ENCODE measurements around the gene TSPAN5.
A peak's percentile ranks its signal among the peaks of the same experiment; 100 is the strongest.

TSPAN5 gene

DNA sequence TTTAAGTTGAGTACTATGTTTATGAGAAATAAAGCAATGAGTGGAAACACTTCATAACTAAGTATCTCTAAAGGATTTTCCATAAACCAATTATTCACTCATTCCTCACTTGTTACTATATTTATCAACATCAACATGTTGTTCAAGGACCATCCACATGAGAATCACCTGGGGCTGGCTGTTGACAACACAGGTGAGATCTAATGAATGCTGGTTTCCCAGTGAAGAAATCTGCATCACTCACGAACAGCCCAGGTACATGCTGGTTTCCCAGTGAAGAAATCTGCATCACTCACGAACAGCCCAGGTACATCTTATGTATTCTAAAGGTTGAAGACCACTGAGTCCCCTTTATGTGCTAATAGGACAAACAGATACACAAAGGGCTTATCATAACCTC lies 32.5 kb downstream of the TSPAN5 start:
- no peak overlapping the region for H3K4me3 Mint-ChIP-seq
- H3K27ac Mint-ChIP-seq = no peak overlapping the region
- no peaks in the 10 kb centered on the region for H3K27me3 Mint-ChIP-seq (ENCODE audit: low read depth)
- peaks cover 41% of the 10 kb centered on the region for H3K4me1 Mint-ChIP-seq (ENCODE audit: low read depth)
- H3K9me3 Mint-ChIP-seq = no peaks in the 10 kb centered on the region
- H3K36me3 Mint-ChIP-seq (ENCODE audit: low read depth) = peaks cover 5% of the 10 kb centered on the region

DNA sequence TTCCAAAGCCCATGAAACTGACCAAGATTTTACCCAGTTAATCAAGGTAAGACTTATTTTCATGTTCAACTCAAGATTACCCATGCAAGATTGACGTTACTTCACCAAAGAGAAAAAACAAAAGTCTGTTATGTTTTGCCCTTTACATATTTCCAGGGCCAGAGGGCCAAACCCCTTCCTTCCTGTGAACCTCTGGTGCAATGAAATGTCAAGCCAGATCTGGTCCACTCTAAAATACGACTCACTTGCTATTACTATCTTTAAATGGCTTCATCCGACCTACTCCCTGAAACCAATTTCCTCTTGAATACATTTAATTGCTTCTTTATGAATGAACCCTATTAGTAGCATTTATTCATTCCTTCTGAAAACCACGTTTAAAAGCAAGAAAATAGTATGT lies 33.0 kb downstream of the TSPAN5 start:
- H3K9me3 Mint-ChIP-seq = no peaks in the 10 kb centered on the region
- H3K36me3 Mint-ChIP-seq (ENCODE audit: low read depth) = peaks cover 5% of the 10 kb centered on the region
- H3K4me3 Mint-ChIP-seq = no peak overlapping the region
- no peaks in the 10 kb centered on the region for H3K27me3 Mint-ChIP-seq (ENCODE audit: low read depth)
- peaks cover 42% of the 10 kb centered on the region for H3K4me1 Mint-ChIP-seq (ENCODE audit: low read depth)
- no peak overlapping the region for H3K27ac Mint-ChIP-seq

DNA sequence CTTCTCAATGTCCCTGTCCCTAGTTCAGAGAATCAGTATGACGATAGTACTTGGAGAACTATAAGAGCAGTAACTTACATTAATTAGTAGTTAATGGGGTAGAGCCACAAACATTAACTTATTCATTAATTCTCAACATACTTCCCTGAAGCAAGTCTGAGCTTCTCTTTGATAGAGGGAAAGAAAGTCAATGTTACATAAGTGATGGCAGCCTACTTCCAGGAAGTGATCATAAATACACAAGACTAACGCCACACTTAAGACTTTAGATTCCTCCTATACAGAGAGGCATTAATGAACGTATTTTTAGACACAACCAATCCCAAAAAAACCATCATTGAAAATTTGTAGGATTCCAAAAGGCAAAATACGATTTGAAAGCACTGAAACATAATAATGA lies 33.8 kb downstream of the TSPAN5 start:
- Mint-ChIP-seq H3K27me3 (ENCODE audit: low read depth) (no peaks in the 10 kb centered on the region), H3K27ac (no peak overlapping the region), H3K9me3 (no peaks in the 10 kb centered on the region), H3K4me3 (no peak overlapping the region), H3K4me1 (ENCODE audit: low read depth) (peaks cover 44% of the 10 kb centered on the region), H3K36me3 (ENCODE audit: low read depth) (peaks cover 5% of the 10 kb centered on the region)

DNA sequence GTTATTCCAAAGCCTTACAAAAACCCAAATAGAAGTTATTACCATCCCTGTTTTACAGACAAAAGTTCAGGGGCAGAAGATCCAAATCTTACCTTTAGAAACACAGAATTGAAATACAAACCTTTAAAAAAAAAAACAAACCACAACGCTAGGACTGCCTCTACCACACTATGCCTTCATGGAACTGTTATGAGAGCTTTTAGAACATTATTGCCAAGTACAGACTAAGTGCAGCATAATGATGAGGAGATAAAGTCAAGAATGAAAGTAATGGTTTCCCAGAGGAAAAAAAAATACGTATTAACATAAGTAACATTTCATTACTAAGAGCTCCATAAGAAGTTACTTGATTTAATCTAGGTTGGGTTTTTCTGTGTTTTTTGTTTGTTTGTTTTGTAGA lies 34.3 kb downstream of the TSPAN5 start:
- Mint-ChIP-seq H3K27ac (no peak overlapping the region), H3K36me3 (ENCODE audit: low read depth) (peaks cover 5% of the 10 kb centered on the region), H3K27me3 (ENCODE audit: low read depth) (no peaks in the 10 kb centered on the region), H3K4me3 (no peak overlapping the region), H3K9me3 (no peaks in the 10 kb centered on the region), H3K4me1 (ENCODE audit: low read depth) (peaks cover 44% of the 10 kb centered on the region)

DNA sequence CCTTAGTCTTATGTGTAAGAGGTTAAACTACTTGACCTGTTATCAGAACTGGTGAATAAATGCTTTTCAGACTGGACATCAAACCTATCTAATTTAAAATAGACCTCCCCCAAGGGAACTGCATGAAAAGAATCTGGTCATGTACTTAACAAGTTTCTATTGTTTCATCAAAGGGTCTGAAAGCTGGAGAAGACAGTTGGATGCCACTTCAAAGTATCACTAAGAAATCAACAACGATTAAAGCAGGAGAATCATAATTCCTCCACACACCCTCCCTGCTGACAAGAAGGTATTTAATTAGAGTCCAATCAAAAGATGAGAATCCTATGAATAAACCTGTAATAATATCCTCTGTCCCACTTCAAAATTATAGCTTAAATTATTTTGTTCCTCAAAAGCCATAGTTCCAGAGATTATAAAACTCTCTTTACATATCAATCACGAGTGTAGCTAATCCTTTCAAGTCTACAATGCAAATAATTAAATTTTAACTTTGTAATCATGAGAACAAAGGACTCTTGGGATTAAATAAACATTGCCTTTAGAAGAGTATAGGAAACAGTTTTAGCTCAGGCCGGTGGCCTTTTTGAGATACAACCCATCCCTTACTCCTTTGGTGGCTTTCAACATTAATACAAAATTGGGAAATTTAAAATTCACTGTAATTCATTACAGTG lies 35.1 kb downstream of the TSPAN5 start:
- Mint-ChIP-seq H3K4me1 (ENCODE audit: low read depth) (peaks cover 41% of the 10 kb centered on the region), H3K4me3 (no peak overlapping the region), H3K9me3 (no peaks in the 10 kb centered on the region), H3K27ac (no peak overlapping the region), H3K36me3 (ENCODE audit: low read depth) (peaks cover 5% of the 10 kb centered on the region), H3K27me3 (ENCODE audit: low read depth) (no peaks in the 10 kb centered on the region)

DNA sequence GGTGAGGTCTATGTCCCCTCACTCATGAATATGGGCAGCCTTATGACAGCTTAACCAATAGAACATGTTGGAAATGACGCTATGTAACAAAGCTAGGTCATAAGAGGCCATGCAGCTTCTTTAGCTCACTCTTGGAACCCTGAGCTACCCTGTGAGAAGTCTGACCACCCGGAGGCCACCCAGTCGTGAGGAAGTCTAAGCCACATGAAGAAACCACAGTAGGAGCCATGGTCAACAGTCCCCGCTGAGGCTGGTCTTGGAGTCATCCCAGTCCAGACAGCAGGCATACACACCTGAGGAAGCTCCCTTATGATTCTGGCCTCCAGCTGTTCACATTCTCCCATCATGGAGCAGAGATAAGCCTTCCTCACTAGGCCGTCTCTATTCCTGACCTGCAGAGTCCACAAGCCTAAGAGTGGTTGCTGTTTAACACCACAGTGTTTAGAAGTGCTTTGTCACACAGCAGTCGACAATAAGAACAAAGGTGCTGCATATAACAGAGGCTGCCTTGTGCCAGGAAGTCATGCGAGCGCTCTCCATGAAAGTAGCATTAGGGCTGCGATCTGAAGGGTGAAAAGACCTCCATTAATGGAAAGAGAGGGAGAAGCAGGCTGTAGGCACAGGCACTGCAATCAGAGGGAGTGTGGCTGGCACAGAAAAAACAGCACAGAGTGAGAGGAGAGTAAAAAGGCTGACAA lies 38.2 kb downstream of the TSPAN5 start:
- Mint-ChIP-seq H3K4me1 (ENCODE audit: low read depth) (peaks cover 21% of the 10 kb centered on the region), H3K9me3 (no peaks in the 10 kb centered on the region), H3K27me3 (ENCODE audit: low read depth) (no peaks in the 10 kb centered on the region), H3K4me3 (no peak overlapping the region), H3K36me3 (ENCODE audit: low read depth) (peaks cover 2% of the 10 kb centered on the region), H3K27ac (no peak overlapping the region)

DNA sequence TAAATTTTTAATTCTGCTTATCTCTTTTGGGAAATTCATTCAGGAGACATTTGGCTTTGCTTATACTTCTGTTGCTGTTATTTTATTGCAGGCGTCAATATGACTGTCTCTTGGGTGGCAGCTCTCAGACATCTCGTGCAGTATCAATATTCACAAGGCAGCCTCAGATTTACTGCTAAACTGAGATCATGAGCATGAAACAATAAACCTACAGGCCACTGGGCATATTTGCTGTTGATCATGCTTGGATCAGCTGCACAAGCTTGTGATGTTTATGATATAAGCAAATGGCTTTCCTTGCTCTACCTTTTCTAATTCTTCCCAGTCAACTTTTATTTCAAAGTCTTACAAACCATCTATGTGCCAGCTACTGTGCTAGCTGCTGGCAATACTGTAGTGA lies 39.2 kb downstream of the TSPAN5 start:
- Mint-ChIP-seq H3K36me3 (ENCODE audit: low read depth) (peaks cover 3% of the 10 kb centered on the region), H3K9me3 (no peaks in the 10 kb centered on the region), H3K4me1 (ENCODE audit: low read depth) (peaks cover 15% of the 10 kb centered on the region), H3K4me3 (no peak overlapping the region), H3K27me3 (ENCODE audit: low read depth) (no peaks in the 10 kb centered on the region), H3K27ac (no peak overlapping the region)

DNA sequence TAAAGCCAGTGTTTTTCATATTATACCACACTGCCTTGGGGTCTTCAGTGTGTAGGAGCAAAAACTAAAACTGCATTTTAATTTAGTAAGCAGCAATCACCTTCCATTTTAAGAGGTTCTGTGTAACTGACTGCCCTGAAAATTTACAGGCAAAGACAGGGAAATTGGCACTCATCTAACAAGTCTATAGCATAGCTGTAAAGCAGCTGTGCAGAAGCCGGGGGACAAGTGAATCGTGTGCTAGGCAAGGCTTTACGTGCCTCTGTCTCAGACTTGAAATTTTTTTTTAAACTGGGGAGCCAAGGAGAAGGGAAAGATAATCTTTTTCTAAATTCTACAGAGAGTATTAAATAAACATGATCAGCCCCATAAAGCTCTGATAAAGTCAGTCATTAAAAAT lies 39.7 kb downstream of the TSPAN5 start:
- Mint-ChIP-seq H3K4me1 (ENCODE audit: low read depth) (peaks cover 15% of the 10 kb centered on the region), H3K4me3 (no peak overlapping the region), H3K36me3 (ENCODE audit: low read depth) (peaks cover 3% of the 10 kb centered on the region), H3K9me3 (no peaks in the 10 kb centered on the region), H3K27me3 (ENCODE audit: low read depth) (no peaks in the 10 kb centered on the region), H3K27ac (no peak overlapping the region)

DNA sequence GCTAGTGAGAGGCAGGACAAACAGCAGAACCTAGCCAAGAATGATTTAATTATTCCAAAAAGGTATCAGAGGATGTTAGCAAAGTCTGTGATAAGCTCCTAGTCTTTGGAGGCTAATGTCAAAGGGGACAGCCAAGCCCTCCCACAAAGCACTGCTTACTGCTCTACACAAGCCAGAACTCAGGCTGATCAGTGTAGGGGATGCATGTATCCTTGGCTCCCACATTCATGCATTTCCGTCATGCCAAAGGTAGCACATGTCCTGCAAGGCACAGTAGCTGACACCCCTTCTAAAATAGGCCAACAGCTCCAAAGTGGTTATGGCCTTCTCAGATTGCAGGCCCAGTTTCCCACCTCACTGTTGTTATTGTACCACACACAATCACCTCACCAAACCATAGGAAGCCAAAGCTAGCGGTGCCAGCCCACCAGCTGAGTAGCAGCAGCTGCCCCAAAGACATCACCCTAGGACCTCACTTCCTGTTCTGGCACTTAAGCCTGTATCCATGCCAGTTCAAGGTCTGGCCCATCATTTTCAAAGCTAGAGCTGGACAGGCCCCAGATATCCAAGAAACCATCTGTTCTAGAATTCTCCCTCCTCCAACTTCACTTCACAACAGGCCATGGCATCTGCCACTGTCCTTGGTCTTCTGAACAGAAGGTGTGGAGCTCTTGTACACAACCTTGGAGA lies 40.9 kb downstream of the TSPAN5 start:
- H3K9me3 Mint-ChIP-seq = no peaks in the 10 kb centered on the region
- no peaks in the 10 kb centered on the region for H3K27me3 Mint-ChIP-seq (ENCODE audit: low read depth)
- H3K27ac Mint-ChIP-seq = no peak overlapping the region
- no peak overlapping the region for H3K4me3 Mint-ChIP-seq
- H3K4me1 Mint-ChIP-seq (ENCODE audit: low read depth) = peaks cover 21% of the 10 kb centered on the region
- H3K36me3 Mint-ChIP-seq (ENCODE audit: low read depth) = peaks cover 3% of the 10 kb centered on the region

DNA sequence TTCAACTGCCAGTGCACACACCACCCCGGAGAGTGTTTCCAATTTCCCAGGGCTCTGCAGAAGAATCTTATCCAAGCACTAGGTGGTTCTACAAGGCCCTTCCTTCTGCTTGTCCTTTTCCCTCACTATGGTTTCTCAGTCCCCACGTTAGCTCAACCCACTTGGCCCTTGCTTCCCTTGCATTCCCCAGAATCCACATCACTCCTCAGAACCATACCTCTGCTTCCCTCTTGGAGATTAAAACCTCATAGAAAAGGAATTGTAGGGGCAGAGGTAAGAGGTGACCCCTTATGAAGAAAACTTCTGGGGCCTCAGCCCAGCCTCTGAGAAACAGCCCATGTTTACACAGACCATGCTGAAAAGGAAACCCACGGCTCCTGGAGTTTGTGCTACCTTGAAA lies 42.4 kb downstream of the TSPAN5 start:
- Mint-ChIP-seq H3K4me1 (ENCODE audit: low read depth) (peaks cover 27% of the 10 kb centered on the region), H3K36me3 (ENCODE audit: low read depth) (peaks cover 3% of the 10 kb centered on the region), H3K4me3 (no peak overlapping the region), H3K27ac (no peak overlapping the region), H3K9me3 (no peaks in the 10 kb centered on the region), H3K27me3 (ENCODE audit: low read depth) (no peaks in the 10 kb centered on the region)

DNA sequence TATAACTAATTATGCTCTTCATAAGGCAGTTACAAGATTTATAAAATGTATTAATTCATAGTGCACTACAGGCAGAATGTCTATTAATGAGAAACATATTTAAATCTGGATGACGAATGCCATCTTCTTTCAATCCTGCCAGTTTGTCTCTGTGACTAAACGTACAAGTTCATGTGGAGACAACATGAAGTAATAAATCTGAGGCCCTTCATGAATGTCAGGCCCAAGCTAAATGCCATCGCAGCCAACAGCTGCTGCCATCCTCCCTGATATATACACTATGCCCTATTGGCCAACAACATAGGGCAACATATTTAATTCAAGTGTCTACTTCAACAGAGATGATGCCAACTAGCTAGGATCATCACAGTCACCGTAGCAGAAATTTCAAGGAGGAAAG lies 43.7 kb downstream of the TSPAN5 start:
- H3K27ac Mint-ChIP-seq = no peak overlapping the region
- H3K4me3 Mint-ChIP-seq = no peak overlapping the region
- H3K4me1 Mint-ChIP-seq (ENCODE audit: low read depth) = peaks cover 24% of the 10 kb centered on the region
- peaks cover 3% of the 10 kb centered on the region for H3K36me3 Mint-ChIP-seq (ENCODE audit: low read depth)
- H3K9me3 Mint-ChIP-seq = no peaks in the 10 kb centered on the region
- no peaks in the 10 kb centered on the region for H3K27me3 Mint-ChIP-seq (ENCODE audit: low read depth)

DNA sequence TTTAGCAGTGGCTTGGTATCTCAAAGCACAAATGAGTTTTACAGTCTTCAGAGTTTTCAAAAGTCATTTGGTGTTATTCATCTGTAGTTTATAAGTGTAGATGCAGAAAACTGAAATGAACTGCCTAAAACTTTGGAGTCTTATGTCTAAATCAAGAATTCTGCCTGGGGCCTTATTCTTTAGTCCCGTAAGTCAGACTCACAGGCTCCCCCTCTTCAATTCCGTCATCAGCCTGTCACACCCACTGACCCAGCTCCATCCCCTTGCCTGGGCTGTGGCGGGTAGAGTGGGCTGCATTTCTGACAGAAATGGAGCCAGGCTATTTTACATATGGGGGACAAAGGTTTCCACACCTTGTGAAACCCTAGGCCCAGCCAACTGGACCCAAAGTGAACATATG lies 44.3 kb downstream of the TSPAN5 start:
- Mint-ChIP-seq H3K27me3 (ENCODE audit: low read depth) (no peaks in the 10 kb centered on the region), H3K4me1 (ENCODE audit: low read depth) (peaks cover 24% of the 10 kb centered on the region), H3K9me3 (no peaks in the 10 kb centered on the region), H3K27ac (peak overlapping the region; percentile 6), H3K36me3 (ENCODE audit: low read depth) (peaks cover 3% of the 10 kb centered on the region), H3K4me3 (no peak overlapping the region)

DNA sequence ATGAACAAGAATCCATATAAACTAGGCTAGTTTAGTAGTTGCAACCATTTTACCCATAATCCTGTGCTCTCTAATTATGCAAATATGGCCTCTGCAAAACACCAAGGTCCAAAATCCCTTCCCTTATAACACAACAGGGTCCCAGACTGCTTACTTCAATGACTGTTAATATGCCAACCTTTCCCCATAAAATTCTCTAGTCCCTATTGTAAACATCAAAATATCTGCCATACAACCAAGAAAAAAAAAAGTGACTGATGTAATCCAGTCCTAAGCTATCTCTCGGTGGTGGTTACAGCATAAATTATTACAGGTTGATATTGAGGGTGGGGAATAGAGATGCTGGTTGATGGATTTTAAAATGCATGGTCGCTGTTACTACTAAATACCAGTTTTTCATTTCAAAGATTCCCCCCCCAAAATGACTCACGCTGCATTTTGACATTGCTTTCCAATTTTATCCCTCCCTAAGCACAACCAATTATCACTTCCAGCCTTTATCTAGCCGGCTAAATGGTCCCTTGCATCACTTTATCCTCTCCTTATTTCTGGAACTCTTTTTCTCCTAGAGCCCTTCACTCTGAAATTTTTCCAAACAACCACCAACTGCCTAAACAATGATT lies 44.8 kb downstream of the TSPAN5 start:
- peaks cover 3% of the 10 kb centered on the region for H3K36me3 Mint-ChIP-seq (ENCODE audit: low read depth)
- peak overlapping the region; percentile 6 for H3K27ac Mint-ChIP-seq
- H3K4me3 Mint-ChIP-seq = no peak overlapping the region
- H3K9me3 Mint-ChIP-seq = no peaks in the 10 kb centered on the region
- H3K27me3 Mint-ChIP-seq (ENCODE audit: low read depth) = no peaks in the 10 kb centered on the region
- peaks cover 29% of the 10 kb centered on the region for H3K4me1 Mint-ChIP-seq (ENCODE audit: low read depth)

DNA sequence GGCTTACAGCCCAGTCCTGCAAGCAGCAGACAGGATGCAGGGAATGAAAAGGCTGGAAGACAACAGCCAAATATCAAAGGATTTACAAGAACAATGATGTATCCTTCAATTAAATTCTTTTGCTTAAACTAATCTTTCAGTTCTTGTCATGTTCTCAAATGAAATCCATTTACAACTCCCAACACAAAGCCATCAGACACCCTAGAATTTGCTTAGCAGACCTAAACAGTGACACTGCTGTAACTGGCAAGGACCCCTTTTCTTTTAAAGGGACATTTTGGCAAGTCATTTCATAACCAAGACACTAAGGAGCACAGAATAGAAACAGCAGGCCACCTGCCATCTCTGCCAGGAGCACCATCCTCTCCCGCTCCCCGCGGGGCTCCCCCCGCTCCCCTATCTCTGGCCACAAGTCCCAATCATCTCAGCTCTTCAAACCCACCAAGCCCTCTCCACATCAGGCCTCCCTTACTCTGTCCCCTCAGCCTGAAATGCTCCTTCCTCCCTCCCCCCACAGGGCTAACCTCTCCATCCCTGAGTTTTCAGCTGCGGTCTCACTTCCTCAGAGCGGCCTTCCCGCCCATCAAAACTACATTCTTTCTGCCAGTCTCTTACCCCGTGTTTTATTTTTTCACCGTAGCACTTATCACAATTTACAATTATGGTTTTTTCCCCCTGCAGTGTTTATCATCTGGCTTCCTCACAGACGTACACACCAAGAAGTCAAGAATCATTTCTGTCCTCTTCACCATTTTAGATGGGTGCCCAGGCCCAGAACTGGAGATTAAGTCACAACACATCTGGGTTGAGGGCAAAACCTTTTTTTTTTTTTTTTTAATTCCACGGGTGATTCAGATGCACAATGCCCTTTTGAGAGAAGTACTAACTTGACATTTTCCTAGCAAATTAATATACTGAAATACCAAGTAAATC lies 45.8 kb downstream of the TSPAN5 start:
- no peak overlapping the region for H3K27ac Mint-ChIP-seq
- H3K4me1 Mint-ChIP-seq (ENCODE audit: low read depth) = peaks cover 33% of the 10 kb centered on the region
- H3K36me3 Mint-ChIP-seq (ENCODE audit: low read depth) = peaks cover 5% of the 10 kb centered on the region
- no peak overlapping the region for H3K4me3 Mint-ChIP-seq
- no peaks in the 10 kb centered on the region for H3K27me3 Mint-ChIP-seq (ENCODE audit: low read depth)
- no peaks in the 10 kb centered on the region for H3K9me3 Mint-ChIP-seq
